GM19463 (cell line): ENCODE measurements around the gene SLC38A11.

Source experiments
- ATAC-seq: cut with Tn5 transposase; IDR thresholded peaks from one replicate; pipeline ENCODE4 v1.9.1; 2021; ENCODE audit warnings: mild to moderate bottlenecking, moderate library complexity; ENCODE audit not compliant: unreplicated experiment

Gene SLC38A11

DNA sequence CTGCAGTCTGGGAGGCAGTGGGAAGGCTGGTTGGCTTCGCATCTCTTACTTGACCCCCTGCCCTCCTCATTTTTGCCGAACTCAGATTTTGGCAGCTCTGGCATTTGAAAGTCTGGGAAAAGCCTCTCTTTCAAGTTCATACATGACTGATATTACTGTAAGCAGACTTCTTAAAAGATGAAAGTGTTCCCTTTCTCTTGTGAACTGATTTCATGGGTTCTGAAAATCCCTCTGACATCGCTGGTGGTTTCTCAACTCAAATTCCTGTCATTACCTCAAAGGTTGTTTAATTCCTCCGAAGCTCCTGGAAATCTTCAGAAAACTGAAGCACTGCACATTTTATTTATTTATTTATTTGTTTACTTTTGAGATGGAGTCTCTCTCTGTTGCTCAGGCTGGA, 16.9 kb upstream of the SLC38A11 start:
- no peak for ATAC-seq

DNA sequence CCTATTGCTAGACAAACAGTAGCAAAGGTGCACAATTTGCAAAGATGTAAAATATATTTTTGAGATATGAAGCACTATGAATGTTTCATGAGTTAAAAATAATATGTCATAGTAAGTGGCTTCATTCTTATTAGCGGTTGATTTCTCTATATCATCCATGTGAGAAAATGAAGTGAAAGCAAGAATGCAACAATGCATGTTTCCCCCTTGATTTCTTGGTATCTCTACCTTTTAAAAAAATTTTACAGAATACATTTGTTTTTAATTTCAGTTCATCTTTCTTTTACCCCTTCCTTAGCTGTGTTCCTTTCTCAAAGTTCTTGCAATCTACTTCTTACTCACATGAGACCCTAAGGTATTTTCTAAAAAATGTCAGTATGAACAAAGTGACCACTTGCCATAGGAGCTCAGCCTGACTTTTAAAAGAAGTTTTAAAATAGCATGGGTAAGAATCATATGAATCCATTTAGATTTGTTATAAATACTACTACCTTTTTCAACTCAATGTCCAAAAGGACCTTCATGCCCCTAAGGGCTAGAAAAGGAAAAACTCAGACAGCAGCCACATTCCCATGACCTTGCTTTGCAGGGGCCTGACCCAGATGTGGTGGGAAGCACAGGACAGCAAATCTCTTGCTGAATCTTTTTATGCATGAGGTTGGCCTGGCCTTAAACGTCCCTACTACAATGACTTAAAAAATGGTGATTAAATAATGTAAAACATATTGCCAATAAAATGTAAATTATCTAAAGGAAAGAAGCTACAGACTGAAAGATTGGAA, 14.8 kb upstream of the SLC38A11 start:
- ATAC-seq = no peak

DNA sequence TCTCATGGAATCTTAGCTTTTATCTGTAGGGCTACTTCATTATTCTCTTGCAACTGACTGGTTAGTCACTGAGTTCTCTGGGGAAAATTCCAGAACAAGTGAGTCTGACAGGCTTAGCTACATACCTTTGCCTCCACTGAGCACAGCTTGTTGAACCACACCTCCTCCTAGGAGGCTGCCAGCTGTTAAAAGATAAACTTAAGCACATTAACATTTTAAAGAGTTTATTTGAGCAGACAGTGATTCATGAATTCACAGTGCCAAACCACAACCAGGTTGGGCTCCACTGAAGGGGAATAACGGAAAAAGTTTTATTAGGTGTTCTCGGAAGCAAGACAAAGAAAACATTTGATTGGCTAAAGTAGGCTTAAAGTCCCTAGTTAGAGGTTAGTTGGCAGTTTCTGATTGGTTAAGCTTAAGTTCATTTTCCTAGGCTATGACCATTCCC, 12.5 kb upstream of the SLC38A11 start:
- ATAC-seq = no peak

DNA sequence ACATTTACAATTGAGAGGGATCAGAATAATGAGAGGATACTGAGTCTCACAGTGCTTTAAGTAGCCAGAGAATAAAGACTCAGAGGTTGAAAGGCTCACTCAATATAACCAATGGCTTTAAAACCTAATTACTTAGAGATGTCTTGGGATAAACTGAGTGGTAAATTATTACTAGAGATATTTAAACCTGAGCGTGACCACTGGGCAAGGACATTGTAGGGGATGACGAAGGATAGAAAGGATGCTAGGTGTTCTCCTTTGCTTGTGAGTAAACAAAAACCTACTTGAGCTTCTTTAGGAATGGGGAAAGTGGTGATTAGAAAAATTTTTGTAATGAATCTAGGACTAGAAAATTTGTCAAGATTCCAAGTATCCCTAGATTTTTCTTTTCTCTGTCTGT, 12.0 kb upstream of the SLC38A11 start:
- ATAC-seq = no peak

DNA sequence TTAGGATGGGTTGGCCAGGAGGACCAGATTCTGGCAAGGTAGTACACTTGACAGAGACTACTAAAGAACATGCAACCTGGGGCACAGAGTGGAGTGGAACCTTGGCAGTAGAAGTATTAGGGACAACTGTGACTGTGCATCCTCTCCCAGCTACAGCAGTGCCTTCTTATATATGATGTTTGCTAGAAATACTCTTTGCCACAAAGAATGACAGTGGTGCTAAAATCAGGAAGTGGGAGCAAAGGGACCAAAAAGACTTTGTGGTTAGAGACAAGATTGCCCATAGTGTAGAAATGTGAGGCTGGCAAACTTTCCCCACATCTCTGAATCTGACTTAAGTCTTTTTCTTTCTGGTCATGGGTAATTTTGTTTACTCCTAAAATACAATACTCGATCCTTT, 9.4 kb upstream of the SLC38A11 start:
- ATAC-seq = no peak

DNA sequence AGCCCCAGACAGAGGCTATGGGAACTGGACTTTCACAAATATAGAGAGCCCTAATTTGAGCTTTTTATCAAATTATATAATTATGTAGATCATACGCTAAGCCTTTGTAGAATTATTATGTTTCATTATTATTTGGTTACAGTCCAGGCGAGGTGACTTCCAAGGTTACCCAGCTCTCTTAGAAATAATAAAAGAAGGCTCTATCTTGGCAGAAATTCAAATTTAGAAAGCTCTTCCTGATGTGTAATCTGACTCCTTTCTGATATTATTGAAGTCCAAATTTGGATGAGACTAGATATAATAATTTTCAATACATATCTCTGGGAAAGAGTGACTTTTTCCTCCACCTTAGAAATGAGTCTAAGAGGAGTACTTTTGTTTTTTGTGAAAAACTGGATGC, 4.8 kb upstream of the SLC38A11 start:
- ATAC-seq = no peak

DNA sequence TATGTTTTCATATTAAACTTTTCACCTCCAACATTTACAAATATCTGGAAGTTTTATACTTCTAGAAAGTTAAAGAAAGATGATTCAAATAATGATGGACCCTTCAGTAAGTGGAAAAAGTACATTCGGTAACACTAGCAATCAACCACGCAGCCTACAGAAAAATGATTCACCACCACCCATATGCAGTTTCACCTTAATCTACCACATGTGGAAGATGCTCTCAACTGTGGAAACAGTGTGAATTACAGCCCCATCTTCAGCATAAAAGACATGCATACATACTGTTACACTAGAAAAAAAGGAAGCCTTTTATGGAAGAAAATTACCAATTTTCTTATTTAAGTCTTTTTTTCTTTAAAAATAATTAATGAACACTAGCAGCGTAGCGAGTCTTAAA, 1.1 kb downstream of the SLC38A11 start:
- ATAC-seq = no peak

DNA sequence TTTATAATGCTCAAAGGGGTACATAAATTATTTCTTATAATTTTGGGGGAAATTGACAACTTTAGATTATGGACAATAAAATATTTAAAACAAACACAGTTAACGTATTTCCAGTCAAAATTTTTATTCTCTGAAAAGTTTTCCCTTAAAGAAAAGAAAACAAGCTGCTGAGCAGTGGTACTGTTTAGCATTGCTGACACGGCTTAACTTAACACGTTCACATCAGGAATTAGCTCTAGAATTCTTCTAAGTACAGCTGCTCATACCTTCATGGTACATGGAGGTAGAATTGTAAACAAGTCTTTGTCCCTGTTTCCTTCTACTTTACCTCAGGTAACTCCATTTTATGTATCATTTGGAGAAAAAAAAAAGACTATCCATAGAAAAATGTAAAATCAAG, 2.0 kb downstream of the SLC38A11 start:
- no peak for ATAC-seq

DNA sequence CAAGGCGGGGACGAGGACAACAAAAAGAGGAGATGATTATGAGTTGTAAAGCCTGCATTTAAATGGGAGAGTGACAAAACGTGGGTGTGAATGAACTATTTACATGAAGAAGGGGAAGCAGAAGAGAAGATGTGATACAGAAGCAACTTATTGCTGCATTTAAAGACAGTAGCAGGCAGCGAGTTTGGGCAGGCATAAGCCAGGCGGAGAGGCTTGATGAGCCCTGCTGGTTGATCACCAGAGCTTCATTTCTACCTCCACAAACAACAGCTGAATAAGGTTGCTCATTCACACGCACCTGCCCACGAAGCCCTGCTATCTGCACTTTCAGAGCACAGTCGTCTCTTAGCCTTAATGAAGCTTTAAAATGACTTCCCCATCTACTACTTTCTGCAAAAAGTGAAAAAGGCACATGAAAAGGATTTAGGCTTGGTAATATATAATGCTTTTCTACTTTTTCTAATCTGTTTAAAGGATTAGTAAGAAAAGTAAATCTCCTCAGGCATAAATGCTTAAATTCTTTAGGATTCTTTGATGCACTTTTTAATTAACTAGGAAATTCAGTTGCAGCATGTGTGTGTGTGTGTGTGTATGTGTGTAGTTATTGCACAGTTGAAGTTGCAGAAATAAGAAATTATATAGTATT, 3.1 kb downstream of the SLC38A11 start:
- ATAC-seq = no peak

DNA sequence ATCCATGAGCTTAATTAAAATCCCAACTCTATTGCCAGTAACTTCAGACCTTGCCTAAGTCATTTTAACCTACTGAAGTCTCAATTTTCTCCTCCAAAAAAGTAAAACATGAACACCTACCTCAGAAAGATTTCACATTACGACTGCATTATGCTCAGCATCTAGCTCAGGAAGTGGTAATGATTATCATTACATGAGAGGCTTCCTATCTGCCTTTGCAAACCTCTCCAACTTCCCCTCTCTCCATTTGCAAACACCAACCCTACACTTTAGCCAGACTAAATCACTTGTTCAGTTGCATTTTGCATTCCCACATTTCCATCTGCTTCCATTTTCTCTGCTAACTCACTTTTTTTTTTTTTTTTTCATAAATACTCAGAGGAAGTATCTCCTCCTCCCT, 6.8 kb downstream of the SLC38A11 start:
- ATAC-seq = no peak

DNA sequence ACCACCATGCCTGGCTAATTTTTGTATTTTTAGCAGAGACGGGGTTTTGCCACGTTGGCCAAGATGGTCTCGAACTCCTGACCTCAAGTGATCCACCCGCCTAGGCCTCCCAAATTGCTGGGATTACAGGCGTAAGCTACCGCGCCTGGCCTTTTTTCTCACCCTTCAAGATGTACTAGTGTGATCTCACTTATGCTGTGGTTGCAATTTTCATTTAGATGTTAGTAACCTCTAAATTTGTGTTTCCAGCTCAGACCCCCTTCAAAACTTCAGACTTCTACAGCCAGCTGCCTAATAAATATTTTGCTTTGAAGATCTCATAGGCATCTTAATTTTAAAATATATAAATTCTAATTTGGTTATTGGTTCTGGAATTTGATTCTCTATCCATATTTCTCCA, 8.0 kb downstream of the SLC38A11 start:
- no peak for ATAC-seq

DNA sequence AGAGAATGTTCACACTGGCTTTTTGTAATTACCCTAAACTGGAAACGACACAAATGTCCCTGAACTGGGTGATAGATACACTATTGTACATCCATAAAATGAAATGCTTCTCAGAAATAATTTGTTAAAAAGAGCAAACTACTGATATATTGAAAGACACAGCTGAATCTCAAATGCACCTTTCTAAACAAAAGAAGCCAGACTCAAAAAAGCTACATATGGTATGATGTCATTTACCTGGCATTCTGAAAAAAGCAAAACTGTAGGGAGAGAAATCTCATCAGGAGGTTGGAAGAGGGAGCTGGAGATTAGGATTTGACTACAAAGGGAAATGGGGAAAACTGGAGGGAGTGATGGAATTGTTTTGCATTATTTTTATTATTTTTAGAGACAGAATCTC, 12.0 kb downstream of the SLC38A11 start:
- no peak for ATAC-seq

DNA sequence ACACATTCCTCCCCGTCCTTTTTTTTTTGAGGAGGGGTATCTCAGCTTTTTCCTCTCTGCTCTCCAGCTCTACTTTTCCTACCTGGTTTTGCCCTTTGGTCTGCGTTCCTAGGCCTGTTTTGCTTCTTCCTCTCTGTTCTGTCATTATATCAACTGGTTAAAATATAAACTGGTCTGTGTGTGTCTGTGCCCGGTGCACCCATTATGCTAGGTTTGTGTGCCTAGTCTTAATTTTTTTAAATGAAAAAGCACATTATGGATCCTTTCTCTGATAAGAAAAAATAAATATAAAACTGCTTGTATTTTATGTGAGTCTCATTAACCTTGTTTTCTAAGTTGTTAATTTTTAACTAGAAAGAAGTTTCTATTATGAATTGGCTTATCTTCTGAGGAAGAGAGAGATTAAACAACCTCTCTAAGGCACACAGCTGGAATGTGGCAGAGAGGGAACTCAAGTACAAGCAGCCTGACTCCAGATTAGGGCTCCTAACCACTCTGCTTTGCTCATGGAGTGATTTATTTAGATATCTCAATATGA, 17.4 kb downstream of the SLC38A11 start:
- no peak for ATAC-seq

DNA sequence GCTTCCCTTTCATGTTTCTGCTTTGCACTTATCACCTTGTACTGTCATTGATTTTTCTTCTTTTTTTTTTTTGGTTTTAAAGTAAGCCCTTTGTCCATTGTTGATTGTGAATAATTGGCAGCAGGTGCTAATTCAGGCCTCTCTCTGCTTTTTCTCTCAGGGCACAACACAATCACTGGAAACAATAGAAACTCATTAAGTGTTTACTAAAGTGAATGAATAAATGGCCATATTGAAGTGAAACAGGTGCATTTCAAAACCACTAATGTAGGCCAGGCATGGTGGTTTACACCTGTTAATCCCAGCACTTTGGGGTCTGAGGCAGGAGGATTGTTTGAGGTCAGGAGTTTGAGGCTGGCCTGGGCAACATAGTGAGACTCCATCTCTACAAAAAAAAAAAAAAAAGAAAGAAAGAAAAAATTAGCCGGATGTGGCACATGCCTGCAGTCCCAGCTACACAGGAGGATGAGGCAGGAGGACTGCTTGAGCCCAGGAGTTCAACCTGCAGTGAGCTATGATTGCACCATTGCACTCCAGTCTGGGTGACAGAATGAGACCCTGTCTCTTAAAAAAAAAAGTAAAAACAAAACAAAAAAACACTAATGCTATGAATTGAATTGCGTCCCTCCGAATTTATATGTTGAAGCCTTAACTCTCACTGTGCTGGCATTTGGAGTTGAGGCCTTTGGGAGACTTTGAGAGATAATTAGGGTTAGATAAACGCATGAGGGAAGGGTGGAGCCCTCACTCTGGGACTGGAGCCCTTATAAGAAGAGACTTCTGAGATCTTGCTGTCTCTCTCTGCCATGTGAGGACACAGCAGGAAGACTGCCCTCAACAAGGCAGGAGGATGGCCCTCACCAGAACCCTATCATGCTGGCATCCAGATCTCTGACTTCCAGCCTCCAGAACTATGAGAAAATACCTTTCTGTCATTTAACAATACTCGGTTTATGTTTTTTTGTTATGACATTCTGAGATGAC, 19.9 kb downstream of the SLC38A11 start:
- no peak for ATAC-seq

DNA sequence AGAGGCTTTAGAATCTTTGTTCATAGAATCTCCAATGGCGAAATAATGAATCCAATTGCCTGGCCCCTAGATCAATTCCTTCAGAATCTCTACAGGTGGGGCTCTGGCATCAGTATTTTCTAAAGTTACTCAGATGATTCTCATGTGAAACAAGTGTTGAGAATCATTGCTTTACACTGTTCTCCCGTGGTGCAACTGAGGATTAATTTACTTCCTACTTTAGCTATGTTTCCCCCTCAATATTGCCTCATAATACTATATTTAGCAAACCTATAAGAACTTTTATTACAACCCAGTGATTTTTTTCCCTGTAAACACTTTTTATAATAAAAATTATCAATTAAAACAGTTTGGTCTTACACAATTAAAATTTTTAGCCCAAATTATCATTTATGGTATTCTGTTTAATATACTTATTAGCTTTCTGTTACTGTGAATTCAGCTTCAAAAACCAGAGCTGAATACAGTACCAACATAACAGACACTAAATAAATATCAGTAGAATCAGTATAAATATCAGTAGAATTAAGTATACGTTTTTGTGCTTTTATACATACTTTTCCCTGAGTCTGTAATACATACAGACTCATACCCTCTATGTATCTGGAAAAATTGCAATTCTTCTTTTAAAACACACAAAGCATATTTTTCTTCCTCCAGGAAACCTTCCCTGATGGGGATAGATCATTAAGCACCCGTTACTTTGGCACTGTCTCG, 20.8 kb downstream of the SLC38A11 start:
- ATAC-seq = no peak

DNA sequence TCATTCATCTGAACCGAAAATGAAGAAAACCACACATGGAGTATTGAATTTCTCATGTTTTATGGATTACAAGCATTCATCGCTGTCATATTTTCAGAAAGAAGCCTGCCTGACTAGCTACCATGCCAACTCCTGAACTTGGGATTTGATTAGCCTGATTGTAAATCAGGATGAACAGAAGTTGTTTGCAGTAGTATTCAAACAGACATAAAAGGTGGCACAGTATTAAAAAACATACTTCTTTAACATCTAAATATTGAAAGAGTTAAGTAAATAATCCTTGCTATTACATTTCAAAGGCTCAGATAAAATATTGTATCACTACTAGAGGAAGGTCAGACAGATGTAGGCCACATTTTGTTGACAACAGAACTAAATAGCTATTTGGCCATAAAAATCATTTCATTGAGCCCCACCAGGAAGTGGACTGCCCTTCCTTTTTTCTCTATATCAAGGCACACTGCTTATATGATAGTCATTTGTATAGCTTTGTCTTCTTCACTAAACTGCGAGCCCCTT, 21.6 kb downstream of the SLC38A11 start:
- ATAC-seq = no peak

DNA sequence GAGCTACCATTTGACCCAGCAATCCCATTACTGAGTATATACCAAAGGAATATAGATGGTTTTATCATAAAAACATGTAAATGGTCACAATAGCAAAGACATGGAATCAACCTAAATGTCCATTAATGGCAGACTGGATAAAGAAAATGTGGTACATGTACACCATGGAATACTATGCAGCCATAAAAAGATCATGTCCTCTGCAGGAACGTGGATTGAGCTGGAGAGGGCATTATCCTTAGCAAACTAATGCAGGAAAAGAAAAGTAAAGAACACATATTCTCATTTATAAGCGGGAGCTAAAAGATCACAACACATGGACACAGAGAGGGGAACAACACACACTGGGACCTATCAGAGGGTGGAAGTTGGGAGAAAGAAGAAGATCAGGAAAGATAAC, 22.9 kb downstream of the SLC38A11 start:
- no peak for ATAC-seq

DNA sequence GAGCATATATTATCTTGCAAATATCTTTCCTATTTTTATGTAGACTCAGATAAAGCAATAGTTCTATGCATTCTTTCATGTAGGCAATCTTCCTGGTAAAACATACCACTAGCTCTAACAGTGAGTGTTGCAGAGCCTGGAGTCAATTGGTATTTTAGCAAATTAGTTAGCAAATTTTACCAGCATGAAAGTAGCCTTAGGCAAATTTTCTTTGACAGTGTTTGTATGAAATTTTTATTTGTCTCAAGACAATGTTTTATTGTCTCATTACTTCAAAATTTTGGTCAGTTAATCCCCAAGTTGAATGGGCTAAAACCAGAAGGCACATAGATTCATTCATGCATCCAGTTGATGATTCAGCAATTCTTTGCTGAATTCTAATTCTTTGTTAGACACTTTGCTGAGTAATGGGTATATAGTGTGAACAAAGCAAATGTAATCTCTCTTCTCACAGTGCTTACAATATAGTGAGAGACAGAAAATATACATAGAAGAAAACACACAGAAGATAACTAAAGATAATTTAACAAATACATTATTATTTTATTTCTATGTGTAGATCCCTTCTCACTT, 27.1 kb downstream of the SLC38A11 start:
- no peak for ATAC-seq

DNA sequence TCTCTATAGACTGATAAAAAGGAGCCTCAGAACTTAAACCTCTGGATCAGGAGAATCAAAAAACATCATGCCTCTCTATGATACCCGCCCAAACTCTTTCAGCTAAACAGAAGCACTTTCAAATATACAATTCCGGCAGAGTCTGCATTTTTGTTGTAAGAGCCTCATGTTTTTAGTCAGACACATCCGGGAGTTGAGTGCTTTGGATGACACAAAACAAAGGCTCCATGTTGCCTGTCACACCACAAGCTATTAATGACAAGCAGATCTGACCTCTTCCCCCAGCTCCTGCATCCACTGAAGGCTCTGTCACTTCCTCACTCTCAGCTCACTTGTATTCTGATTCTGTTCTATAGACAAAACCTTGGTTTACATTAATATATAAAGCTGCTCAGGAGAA, 33.2 kb downstream of the SLC38A11 start:
- ATAC-seq = no peak

DNA sequence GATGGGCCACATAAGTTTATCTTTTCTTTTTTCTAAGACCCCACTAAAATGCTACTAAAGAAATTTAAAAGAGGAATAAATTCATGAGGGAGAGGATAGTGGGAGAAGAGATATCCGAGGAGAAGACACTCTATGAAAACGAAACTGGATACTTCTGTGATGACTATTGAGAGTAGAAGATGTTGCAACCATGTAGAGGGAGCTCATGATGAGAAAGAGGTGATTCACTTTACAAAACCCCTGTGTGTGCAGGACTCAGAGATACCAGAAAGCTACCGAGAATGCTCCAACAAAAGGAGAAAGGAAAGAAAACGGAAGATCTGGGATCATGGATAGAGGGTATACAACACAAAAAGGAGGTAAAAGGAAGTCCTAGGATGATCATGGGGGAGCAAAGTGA, 34.9 kb downstream of the SLC38A11 start:
- no peak for ATAC-seq
